Stimulated activated CD4-positive, alpha-beta T cell treated with anti-CD3 and anti-CD28 coated beads, Interleukin-15, amount 100 ng/mL, for 24 hours (primary cell): ENCODE measurements around the gene SCNN1G.

ENCODE experiments used
- DNase-seq: peaks from one replicate; pipeline ENCODE4 v3.0.0-alpha.2; 2020

SCNN1G gene

DNA sequence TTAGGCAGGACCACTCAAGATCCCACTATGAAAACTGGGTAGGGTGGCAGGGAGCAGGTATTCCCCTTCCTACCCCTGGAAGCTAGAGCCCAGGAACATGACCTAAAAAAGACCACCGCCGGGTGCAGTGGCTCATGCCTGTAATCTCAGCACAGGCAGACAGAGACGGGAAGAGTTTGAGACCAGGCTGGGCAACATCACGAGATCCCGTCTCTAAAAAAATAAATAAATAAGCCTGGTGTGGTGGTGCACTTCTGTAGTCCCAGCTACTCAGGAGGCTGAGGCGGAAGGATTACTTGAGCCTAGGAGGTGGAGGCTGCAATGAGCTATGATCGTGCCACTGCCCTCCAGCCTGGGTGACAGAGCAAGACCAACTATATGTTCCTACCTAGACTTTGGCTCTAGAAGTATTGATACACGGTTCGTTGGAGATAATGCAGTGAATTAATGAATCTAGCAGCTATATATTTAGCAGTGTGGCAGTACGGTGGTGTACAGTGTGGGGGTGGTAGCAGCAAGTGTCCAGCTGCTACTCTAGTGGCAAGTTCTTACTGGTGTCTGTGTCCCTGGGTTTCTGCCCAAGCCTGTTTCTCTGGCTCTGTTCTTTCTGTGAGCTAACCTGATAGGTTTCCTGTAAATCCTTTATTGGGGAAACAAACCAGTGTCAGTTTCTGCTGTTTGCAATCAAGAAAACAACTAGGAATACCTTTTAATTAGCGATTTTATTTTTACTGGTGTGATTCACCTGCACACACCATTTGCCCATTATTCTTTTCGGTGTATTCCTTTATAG is 30.0 kb upstream of the SCNN1G start:
- DNase-seq, result no peak

DNA sequence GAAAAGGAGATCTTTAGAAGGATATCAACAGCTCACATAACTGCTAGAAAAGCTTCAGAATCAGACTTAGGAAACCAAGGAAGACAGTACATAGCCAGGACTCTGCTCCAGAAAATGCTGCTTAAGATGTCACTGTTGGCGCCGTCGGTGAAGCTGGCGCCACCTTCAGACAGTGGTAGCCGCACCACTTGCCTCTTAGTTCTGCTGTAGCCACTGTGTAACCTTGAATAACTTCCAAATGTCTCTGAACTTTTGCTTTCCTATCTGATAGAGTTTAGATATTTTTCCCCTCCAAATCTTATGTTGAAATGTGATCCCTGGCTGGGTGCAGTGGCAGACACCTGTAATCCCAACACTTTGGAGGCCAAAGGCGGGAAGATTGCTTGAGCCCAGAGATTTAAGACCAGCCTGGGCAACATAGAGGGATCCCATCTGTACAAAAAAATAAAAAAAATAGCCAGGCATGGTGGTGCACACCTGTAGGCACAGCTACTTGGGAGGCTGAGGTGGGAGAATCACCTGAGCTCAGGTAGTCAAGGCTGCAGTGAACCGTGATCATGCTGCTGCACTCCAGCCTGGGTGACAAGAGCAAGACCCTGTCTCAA is 27.0 kb upstream of the SCNN1G start:
- DNase-seq, result peak; percentile 7

DNA sequence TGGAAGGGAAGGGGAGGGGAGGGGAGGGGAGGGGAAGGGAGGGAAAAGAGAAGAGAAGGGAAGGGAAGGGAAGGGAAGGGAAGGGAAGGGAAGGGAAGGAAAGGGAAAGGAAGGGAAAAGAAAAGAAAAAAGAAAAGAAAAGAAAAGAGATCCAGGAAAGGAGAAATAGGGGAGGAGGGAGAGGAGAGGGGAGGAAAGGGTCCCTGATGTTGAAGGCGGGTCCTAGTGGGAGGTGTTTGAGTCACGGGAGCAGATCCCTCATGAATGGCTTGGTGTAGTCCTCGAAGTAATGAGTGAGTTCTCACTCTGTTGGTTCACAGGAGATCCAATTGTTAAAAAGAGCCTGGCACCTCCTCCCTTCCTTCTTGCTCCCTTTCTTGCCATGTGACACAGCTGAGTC is 26.4 kb upstream of the SCNN1G start:
- no peak for DNase-seq

DNA sequence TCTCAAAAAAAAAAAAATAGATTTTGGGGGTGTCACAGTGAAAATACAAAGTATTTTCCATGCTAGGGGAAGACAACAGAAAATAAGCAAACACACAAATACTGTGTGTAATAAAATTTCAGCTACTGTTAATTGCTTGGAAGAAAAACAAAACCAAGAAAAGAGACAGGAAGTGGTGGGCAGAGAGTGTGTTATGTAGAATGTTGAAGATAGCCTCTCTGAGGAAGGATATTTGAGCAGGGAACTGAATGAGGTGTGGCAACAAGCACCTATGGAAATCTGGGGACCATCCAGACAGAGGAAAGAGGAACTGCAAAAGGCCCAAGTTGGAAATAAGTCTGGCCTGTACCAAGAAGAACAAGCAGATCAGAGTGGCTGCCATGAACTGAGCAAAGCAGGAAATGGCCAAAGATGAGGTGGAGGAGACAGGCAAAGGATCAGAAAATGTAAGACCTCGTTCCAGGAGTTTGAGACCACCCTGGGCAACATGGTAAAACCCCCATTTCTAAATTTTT is 25.5 kb upstream of the SCNN1G start:
- DNase-seq, result no peak

DNA sequence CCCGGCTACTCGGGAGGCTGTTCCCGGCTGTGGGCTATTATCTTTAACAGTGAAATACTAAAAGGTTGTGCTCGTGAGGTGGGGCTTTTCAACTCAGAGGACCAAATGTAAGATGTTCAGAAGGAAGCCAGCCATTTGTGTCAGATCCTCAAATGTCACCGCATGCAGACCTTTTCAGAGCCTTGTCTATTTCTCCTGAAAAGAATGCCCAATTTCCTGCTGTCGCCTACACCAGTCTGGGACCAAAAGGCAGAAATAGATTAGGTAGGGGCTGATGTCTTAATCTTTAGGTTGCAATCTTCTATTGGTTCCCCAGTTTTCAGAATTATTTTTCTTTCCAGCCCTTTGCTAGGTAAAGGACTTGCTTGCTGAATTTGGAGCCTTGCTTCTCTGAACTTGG is 24.4 kb upstream of the SCNN1G start:
- no peak for DNase-seq

DNA sequence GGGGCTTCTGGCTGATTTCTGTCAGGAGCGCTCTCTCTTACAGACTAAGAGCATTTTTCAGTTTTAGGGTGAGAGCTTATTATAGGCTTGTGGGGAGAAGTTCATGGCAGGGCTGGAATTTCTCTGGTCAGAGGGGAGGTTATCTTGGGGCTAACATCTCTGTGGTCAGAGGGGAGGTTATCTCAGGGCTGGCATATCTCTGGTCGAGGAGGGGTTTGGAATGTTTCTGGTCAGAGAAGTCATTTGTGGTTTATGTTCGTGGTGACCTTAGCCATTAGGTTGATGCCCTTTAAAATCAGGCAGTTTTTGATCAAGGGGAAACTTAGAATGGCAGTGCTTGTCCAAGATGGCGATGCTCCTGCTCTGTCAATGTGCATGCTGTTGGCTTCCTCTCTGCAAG is 22.5 kb upstream of the SCNN1G start:
- DNase-seq, result no peak

DNA sequence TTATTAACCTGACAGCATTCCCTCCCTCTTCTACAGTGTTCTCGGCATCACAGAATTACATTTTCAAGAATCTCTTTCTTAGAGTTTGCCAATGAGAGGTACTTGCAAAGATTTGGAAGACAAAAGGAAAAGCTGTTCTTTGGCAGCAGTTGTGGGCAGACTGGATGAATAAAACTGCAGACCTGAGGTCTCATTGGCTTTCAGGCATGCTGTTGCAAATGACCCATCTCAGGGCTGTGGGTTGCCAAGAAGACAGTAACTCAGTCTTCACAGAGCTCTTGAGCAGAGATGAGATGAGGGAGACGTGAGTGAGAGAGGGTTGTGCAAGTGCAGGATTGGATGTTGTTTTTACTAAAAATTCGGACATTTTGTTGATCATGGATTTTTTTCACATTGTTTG is 22.0 kb upstream of the SCNN1G start:
- no peak for DNase-seq

DNA sequence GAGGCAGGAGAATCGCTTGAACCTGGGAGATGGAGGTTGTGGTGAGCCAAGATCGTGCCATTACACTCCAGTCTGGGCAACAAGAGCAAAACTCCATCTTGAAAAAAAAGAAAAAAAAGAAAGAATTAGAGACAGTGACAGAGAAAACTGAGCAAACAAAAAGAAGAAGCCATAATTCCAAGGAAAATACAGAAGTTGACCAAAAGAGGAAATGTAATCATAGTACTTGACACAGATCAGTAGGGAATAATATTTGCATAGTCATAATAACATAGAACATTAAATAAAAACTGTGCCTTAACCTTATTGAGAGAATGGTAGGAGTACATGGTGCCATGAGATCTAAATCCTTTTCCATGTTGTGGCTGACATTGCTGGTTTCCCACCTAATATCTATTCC is 18.6 kb upstream of the SCNN1G start:
- no peak for DNase-seq

DNA sequence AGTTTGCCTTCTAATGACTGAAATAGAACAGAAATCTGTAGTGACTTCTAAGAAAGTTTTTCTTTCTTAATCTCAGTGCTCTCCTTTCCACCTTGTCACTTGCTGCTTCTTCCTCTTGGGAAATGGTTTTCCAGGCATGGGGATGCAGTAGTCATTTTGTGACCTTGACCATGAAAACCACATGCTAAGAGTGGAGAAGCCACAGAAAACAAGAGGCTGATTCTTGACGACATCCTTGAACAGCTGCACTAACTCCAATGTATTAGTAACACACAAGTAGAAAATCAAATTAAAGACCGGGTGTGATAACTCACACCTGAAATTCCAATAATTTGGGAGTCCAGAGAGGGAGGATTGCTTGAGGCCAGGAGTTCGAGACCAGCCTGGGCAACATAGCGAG is 17.8 kb upstream of the SCNN1G start:
- no peak for DNase-seq

DNA sequence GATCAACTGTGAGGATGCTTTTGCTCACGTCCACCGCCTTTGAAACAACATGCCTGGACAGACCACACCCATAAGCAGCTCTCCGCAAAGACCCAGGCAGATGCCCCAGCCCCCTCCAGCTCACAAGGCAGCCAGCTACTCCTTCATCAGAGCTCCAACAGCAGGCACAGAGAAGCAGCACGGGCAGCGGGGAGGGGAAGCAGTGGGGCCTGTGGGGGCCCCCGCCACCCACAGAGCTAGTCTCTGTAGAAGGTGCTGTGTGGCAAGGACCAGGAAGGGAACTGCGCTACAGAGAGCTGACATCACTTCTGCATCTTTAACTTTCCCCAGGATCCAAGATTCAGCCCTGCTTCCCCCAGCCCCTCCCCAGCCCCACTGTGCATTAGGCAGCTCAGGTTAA is 10.0 kb upstream of the SCNN1G start:
- DNase-seq, result no peak

DNA sequence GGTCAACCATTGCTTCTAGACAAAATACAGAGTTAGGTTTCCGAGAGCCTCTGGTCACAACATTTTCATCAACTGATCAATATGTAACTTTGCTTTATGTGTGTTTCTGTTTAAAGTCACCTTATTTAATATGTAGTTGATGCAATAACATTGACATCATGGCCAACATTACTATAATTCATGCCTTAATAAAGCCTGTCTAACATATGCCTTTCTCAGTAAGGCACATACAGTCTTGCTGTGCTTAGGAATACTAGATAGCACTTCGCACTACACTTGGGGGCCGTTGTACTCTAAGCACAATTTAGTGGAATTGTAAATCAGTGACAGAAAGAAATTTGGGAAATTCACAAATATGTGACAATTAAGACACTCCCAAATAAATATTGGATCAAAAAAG is 9.6 kb upstream of the SCNN1G start:
- DNase-seq, result no peak

DNA sequence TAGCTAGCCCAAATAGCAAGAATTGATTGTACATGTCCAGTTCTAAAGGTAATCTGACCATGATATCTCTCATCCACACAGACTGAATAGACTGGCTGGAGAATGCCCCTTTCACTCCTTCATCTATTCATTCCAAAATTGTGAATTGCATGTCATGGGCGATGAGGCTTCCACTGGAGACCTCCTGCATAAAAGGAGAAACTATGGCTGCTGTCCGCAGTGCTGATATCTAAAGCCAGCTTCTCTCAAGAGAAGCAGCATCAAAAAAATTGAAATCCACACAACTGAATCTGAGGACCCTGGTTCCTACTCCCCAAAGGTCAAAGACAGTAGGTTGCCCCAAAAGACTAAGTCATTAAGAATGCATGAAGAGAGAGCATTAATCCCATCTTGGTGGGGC is 7.9 kb upstream of the SCNN1G start:
- DNase-seq, result no peak

DNA sequence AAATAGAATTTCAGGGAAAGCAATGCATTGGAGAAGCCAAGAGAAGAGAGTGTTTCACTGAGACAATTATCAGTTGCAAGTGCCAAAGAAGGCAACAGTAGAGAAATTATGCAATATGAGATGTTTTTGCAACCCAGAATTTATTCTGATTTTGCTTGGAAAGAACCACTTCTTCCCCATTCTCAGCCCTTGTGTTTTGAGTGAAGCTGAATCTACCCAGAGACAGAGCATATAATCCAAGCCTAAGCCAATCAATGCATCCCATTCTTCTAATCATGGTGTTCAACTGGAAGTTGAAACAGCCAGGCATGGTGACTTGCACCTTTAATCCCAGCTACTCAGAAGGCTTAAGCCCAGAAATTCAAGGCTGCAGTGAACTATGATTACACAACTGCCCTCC is 6.9 kb upstream of the SCNN1G start:
- DNase-seq, result no peak

DNA sequence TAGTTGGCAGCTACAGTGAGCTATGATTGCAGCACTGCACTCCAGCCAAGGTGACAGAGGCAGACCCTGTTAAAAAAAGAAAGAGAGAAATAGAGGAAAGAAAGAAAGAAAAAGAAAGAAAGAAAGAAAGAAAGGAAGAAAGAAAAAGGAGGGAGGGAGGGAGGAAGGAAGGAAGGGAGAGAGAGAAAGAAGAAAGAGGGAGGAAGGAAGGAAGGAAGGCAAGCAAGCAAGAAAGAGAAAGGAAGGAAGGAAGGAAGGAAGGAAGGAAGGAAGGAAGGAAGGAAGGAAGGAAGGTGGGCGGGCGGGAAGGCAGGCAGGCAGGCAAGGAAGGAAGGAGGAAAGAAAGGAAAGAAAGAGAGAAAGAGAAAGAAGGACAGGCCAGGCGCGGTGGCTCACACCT is 1.0 kb upstream of the SCNN1G start:
- no peak for DNase-seq

DNA sequence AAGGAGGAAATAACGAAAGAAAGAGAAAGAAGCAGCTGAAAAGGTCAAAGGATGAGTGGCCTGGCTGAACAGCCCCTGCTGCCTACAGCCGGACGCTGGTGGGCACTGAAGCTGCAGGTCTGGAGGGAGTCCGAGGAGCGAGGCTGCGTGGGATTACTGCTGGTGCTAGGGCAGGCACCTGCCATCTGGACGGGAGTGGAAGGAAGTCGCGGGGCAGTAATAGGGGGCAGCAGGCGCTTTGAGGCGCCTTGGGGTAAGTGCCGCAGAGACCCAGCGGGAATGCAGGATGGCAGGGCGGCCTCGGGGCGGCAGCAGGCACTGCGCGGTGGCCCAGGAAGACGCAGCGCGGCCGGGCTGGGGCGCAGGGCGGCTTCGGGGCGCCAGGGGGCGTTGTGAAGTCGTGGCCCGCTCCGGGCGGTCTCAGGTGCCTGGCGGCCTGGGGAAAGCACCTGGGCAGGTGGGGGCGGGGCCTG is 303 bp upstream of the SCNN1G start:
- peak; percentile 81 for DNase-seq

DNA sequence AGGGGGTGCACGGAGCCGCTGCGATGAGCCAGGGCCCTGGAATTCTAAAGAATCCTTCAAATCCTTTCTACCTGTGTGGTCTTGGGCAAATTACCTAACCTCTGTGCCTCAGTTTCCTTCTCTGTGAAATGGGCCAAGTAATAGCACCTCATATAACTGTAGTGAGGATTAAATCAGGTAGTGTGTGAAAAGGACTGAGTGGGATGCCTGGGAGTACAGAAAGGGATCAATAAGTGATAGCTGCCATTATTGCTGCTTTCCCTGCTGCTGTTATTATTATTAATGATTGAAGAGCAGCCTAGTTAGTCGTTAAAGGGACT is 958 bp downstream of the SCNN1G start:
- no peak for DNase-seq

DNA sequence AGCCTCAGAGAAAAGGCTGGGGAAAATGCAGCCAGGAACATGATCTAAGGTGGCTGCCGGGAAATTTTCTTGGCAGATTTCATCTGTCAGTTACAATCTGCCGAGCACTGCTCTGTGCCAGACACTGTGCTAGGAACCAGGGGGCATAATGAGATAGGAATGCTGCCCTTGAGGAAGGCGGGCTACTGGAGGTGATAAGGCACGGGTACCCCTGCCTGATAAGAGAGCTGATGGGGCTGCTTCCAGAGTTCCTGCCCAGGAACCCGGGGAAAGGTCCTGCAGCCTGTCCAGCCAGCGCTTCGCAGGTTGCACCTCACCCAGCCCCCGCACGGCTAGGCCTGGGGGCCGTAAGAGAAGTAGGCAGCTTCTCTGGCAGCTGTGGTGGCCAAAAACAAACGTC is 3.1 kb downstream of the SCNN1G start:
- DNase-seq, result no peak

DNA sequence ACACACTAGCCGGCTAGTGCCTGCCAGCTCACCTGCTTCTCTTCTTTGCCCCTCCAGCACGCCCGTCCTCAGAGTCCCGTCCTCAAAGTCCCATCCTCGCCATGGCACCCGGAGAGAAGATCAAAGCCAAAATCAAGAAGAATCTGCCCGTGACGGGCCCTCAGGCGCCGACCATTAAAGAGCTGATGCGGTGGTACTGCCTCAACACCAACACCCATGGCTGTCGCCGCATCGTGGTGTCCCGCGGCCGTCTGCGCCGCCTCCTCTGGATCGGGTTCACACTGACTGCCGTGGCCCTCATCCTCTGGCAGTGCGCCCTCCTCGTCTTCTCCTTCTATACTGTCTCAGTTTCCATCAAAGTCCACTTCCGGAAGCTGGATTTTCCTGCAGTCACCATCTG is 3.6 kb downstream of the SCNN1G start:
- no peak for DNase-seq

DNA sequence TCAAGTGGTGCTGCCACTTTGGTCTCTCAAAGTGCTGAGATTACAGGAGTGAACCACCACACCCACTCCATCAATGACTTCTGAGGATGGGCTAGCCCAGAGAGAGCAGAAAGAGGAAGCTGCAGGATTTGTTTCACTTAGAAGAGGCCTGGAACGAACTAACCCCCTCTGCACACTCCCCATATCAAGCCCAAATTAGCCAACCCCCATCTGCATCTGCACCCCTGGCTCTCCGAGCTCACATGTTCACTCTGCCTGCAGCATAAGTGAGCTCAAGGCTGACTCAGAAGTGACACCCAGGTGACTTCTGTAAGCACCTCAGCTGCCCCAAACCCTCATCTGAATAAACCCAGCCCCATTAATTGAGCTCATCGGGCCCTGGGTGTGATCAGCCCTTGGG is 4.8 kb downstream of the SCNN1G start:
- no peak for DNase-seq

DNA sequence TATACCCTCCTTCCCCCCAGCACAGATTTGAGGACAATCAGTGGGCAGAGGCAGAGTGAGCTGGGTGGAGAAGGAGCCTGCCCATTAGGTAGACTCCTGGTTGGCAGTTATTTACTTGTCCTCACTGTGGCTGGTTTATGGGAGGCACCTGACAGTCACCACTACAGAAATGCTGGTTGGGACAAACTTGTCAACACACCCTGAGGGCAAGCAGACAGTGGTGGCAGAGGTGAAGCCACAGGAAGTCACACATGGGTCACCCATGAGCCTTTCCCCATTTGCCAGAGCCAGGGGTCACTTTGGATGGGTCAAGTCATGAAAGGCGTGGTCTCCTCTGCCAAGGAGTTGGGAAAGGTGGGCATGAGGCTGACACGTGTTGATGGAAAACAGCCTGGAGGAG is 6.4 kb downstream of the SCNN1G start:
- DNase-seq, result no peak

DNA sequence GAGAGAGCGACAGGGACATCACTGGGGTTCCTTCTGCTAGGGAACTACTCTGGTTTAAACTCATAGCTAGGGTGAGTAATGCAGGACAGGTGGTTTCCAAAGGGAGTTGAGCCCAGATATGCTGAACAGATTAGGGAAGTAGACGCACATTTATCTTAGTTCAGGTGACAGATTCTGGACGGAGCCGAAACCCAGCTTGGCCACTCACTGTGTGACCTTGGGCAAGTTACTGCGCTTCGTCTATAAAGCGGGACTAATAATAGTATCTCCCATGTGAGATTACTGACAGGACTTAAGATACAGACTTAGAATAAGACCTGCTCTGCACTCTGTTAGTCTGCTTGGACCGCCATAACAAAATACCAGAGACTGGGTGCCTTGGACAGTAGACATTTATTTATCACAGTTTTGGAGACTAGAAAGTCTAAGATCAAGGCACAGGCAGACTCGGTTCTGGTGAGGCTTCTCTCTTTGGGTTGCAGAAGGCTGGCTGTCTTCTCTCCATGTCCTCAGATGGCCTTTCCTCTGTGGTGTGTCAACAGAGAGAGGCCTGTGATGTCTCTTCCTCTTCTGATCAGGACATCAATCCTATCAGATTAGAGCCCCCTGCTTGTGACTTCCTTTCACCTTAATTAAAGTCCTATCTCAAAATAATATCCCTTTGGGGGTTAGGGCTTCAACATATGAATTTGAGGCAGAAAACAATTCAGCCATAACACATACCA is 12.1 kb downstream of the SCNN1G start:
- no peak for DNase-seq

DNA sequence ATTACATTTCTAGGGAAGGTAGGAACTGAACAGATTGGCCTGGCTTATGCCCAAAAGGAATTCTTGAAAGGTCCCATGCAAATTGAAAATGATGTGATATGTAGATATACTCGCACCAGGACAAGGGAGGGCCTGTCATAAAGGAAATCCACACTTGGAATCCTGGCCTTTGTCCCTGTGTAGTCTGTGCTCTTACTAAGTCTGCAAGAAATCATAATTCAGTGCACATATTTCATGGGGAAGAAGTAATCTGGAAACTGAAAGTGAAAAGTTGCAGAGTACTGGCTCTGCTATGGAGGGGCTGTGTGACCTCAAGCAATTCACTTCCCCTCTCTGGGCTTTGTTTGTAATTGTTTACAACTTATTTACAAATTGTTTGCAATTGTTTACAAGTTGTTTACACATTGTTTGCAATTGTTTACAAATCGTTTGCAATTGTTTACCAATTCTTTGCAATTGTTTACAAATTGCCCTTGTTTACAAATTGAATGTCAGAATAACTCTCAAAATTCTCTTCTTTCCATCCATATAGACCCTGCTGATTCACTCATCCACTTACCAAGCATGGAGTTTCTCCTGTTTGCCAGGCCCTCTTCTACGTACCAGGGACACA is 12.9 kb downstream of the SCNN1G start:
- DNase-seq, result no peak

DNA sequence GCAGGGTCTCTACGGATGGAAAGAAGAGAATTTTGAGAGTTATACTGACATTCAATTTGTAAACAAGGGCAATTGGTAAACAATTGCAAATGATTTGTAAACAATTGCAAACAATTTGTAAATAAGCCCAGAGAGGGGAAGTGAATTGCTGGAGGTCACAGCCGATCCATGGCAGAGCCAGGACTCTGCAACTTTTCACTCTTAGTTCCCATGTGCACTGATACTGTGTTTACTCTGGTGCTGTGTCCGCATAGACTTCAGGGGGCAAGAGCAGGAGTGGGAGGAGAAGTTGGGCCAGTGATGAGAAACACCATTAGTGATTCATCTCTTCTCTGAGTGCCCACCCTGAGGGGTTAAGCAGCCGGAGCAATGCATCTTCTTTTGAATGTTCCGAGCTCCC is 14.0 kb downstream of the SCNN1G start:
- no peak for DNase-seq

DNA sequence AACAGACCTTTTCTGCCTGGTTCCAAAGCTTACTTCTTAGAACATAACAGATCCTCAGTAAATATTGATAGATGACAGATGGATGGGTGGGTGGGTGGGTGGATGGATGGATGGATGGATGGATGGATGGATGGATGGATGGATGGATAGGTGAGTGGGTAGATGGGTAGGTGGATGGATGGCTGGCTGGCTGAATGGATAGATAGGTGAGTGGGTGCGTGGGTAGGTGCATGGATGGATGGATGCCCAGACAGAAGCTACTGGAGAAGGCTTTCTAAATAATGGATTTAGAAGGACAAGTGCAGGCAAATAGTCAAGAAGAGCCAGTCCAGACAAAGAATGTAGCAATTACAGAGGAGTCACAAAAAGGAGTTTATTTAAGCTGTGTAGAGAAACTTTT is 19.6 kb downstream of the SCNN1G start:
- DNase-seq, result no peak
